Body of pancreas (tissue), 4 donors: ENCODE measurements around the gene ADIPOR1. TPM values are rescaled to one million over a fixed set of nuclear protein-coding genes. Genes with fewer than 3 reads are reported as not detected.

ENCODE experiments used
- ATAC-seq: fragments of 150-250 bp; one replicate; pipeline ENCODE4 v1.9.1; 2016
- DNase-seq, 4 donors: peaks; one replicate each; pipeline ENCODE4 v3.0.0-alpha.2; 2019
- H3K27ac ChIP-seq, 4 donors: fragments of 200-600 bp; sonication (generic); 1 replicate in 3 of 4; 2 replicates in 1 of 4; pipeline versions ENCODE4 v1.5.1 to v1.6.1; 2016 to 2019; ENCODE audit warnings: mild to moderate bottlenecking in 1 of 4, mixed read lengths in 1 of 4, moderate library complexity in 1 of 4
- H3K27me3 ChIP-seq, 2 donors: fragments of 200-600 bp; sonication (generic); one replicate each; pipeline ENCODE4 v1.6.0; 2016; ENCODE audit warnings: mild to moderate bottlenecking in 1 of 2
- H3K36me3 ChIP-seq, 2 donors: fragments of 200-600 bp; sonication (generic); replicated peaks in 1 of 2; 2 replicates each; pipeline ENCODE4 v1.5.1; 2016; ENCODE audit warnings: low read depth in 2 of 2; ENCODE audit not compliant: insufficient read depth in 1 of 2
- H3K4me1 ChIP-seq: fragments of 200-600 bp; sonication (generic); one replicate; pipeline ENCODE4 v1.6.0; 2016
- H3K4me3 ChIP-seq, 2 donors: fragments of 200-600 bp; sonication (generic); 1 replicate in 1 of 2; 2 replicates in 1 of 2; pipeline ENCODE4 v1.5.1; 2016 to 2019
- H3K9me3 ChIP-seq, 3 donors: fragments of 200-600 bp; sonication (generic); 1 replicate in 2 of 3; 2 replicates in 1 of 3; pipeline ENCODE4 v1.5.1; 2016
- POLR2A ChIP-seq, 3 donors: fragments of 450-650 bp; IDR thresholded peaks; one replicate each; pipeline ENCODE4 v1.6.1; 2016; ENCODE audit warnings: antibody characterized with exemption in 3 of 3, mild to moderate bottlenecking in 2 of 3
- WGBS, 2 donors: methylation state at CpG; one replicate each; pipeline ENCODE4 v1.1.5; 2017; 5-methylcytosine and 5-hydroxymethylcytosine counted together
- intact Hi-C: fragments of 100-400 bp; cut with DNase I; formaldehyde crosslinking; loops from one replicate; pipeline ENCODE4 v1.15.1; 2023
- total RNA-seq, 2 donors: library from RNA; depleted of rRNA; stranded (reverse); fragments of >200 nt; gene quantifications; one replicate each; pipeline ENCODE4 v1.1.0, GENCODE V29; 2016
- TF ChIP-seq, protein P1 (sequence below), 7 experiments: fragments of 450-650 bp in 4 of 7; fragments of 200-600 bp in 3 of 7; sonication (generic) in 3 of 7; IDR thresholded peaks; one replicate each; pipeline ENCODE4 v1.5.1; 2016 to 2019; ENCODE audit warnings: antibody characterized with exemption in 7 of 7

The ADIPOR1 gene
- total RNA-seq, 2 donors from 2014 or later: 38.6 to 52.4 TPM

DNA sequence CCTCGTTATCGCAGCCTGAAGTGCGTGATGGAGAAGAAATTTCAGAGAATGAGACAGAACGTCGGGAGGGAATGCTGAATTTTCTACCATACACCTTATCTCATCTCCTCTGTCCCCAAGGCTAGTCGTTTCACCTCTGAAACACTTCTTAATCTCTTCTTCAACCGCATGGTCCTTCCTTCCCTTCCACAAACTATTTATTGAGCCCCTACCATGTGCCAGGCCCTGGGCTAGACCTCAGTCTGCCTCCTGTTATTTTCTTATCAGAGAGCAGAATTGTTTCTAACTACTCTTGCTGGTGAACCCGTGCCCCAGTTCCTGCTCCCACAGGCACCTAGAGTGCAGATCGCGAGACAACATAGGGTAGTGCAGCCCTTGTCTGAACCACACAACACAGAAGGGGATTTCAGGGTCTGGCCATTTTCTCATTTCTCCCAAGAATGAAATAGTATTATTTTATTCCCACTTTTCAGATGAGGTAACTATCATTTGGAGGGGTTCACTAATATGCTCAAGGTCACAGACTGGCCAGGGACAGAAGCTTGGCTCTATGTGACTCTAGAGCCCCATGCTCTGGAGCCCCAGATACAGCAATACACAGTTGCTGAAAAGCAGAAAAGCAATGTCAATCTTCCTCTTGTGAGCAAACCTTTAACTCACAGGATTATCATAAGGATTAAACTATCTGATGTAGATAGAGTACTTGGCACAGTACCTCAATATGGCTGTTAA, 598 bp upstream of the ADIPOR1 start:
- TF ChIP-seq, protein P1, sequence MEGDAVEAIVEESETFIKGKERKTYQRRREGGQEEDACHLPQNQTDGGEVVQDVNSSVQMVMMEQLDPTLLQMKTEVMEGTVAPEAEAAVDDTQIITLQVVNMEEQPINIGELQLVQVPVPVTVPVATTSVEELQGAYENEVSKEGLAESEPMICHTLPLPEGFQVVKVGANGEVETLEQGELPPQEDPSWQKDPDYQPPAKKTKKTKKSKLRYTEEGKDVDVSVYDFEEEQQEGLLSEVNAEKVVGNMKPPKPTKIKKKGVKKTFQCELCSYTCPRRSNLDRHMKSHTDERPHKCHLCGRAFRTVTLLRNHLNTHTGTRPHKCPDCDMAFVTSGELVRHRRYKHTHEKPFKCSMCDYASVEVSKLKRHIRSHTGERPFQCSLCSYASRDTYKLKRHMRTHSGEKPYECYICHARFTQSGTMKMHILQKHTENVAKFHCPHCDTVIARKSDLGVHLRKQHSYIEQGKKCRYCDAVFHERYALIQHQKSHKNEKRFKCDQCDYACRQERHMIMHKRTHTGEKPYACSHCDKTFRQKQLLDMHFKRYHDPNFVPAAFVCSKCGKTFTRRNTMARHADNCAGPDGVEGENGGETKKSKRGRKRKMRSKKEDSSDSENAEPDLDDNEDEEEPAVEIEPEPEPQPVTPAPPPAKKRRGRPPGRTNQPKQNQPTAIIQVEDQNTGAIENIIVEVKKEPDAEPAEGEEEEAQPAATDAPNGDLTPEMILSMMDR (IDR thresholded peaks at IDR 0.05): no peak
- no peak for TF ChIP-seq POLR2A (IDR thresholded peaks at IDR 0.05)
- no peaks in the 10 kb centered on the region for H3K9me3 ChIP-seq
- H3K27me3 ChIP-seq: no peaks in the 10 kb centered on the region
- ATAC-seq (peak; percentile 20), DNase-seq (peak in 2 of 4 donors; percentile 14 to 28)
- WGBS, 2 donors: 1 to 3% methylated on average over 10 of the region's 10 CpGs
- H3K4me3 ChIP-seq: peak overlapping the region; percentile 73 to 84
- H3K4me1 ChIP-seq: peaks cover 39% of the 10 kb centered on the region
- peaks cover 0 to 7% of the 10 kb centered on the region in 2 donors for H3K36me3 ChIP-seq
- H3K27ac ChIP-seq: peak overlapping the region; percentile 64 to 92 (median 88)
- intact Hi-C loops: no loop called here

DNA sequence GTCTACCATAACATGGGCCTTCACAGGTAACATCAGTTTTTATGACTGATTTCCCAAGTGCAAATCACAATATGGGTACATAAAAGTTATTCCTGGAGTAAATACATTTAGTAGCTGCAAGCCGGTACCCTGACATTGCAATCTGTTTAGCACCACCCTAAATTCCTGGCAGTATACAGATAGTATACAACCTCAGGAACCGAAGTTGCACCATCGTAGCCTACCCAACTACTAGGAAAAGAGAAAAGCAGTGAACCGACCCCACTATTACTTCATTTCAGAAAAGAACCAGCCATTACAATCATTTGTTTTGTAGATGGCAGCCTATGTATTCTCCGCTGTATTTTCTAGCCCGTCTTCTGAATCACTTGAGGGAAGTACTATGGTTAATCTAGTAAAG, 1.1 kb downstream of the ADIPOR1 start:
- no peaks in the 10 kb centered on the region for H3K9me3 ChIP-seq
- no peak overlapping the region for H3K27ac ChIP-seq
- H3K27me3 ChIP-seq: no peaks in the 10 kb centered on the region
- intact Hi-C loops: no loop called here
- no peak overlapping the region for H3K4me3 ChIP-seq
- no peaks in the 10 kb centered on the region for H3K36me3 ChIP-seq
- DNase-seq (no peak), ATAC-seq (no peak)
- WGBS, 2 donors: 46 to 49% methylated on average over 6 of the region's 6 CpGs
- TF ChIP-seq, protein P1 (IDR thresholded peaks at IDR 0.05): no peak
- TF ChIP-seq POLR2A (IDR thresholded peaks at IDR 0.05): no peak
- H3K4me1 ChIP-seq: peaks cover 51% of the 10 kb centered on the region

DNA sequence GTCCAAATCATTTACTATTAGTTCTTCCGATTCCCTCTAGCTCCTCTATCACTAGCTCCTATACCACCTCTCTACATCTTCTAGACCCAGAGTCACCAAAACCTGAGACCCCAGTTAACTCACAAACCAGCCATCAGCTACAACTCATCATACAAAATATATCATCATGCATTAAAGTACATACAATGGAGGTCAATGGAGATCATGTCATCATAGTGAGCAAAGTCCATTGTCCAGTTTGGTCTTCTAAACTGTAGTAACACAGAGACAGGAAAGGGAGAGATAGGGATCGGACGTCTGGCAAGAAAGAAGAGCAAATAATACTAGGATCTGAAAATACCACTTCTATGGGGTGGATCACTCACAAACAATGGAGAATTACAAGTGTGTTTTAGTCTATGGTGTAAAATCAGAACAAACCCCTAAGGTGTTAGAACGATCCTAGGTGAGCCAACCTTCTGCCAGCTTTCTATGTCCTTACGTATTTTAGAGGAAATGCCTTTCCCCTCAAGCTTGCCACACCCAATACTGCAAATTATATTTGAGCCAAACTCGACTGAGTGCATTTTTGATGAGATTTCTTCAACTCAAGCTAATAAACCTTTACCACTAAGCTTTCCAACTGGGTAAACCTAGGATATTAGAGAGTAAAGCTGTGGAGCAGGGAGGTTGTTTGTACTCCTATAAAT, 3.9 kb downstream of the ADIPOR1 start:
- no peak for DNase-seq
- no peak overlapping the region for H3K27ac ChIP-seq
- H3K4me3 ChIP-seq: no peak overlapping the region
- H3K36me3 ChIP-seq: peaks cover 0 to 4% of the 10 kb centered on the region in 2 donors
- H3K9me3 ChIP-seq: no peaks in the 10 kb centered on the region
- TF ChIP-seq POLR2A (IDR thresholded peaks at IDR 0.05): no peak
- TF ChIP-seq, protein P1 (IDR thresholded peaks at IDR 0.05): no peak
- 57 to 64% methylated on average over 6 of the region's 6 CpGs for WGBS, 2 donors
- no peak for ATAC-seq
- peaks cover 58% of the 10 kb centered on the region for H3K4me1 ChIP-seq
- intact Hi-C loops: no loop called here
- no peaks in the 10 kb centered on the region for H3K27me3 ChIP-seq

DNA sequence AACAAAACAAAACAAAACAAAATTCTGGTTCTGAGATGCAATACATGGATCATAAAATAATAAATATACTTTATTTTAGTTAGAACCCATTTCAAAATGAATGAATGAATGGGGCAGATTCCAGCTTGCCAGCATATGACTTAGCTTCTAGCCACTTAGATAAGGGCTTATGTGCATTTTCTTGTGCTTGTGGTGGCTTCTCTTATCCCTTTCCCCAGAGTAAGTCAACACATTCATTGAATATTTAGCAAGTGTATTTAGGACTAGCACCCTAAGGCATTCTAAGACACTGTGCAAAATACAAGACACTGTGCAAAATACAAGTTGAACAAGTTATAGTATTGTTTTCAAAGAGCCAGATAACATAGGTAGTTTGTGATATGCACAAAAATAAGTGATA, 4.7 kb downstream of the ADIPOR1 start:
- intact Hi-C loops: no loop called here

More for the DNA sequence above, 4.7 kb downstream of the ADIPOR1 start:
- H3K4me1 ChIP-seq: peaks cover 52% of the 10 kb centered on the region
- no peaks in the 10 kb centered on the region for H3K27me3 ChIP-seq
- H3K9me3 ChIP-seq: no peaks in the 10 kb centered on the region
- no peak for TF ChIP-seq POLR2A (IDR thresholded peaks at IDR 0.05)
- TF ChIP-seq, protein P1 (IDR thresholded peaks at IDR 0.05): no peak
- H3K36me3 ChIP-seq: peaks cover 0 to 5% of the 10 kb centered on the region in 2 donors
- H3K27ac ChIP-seq: peak overlapping the region in 1 of 4 donors; percentile 64
- ATAC-seq (no peak), DNase-seq (no peak)
- no peak overlapping the region for H3K4me3 ChIP-seq
